ENCODE results near the gene POMGNT1. TPM values are rescaled to one million over a fixed set of nuclear protein-coding genes. Genes with fewer than 3 reads are reported as not detected.

Gene POMGNT1
- total RNA-seq = 53.5 TPM

GRCh38 chr1:46197964-46198811 lies at the start of gene POMGNT1:
TSS of gene POMGNT1 (minus strand) at chr1:46198434. CDS start at chr1:46197821, 613 bp downstream.

GRCh38 chr1:46247436-46248121 lies 49.3 kb upstream of the POMGNT1 start, which contains the start of gene RAD54L:
TSS of gene RAD54L (plus strand) at chr1:46247763. CDS start at chr1:46248406, 643 bp downstream.

GRCh38 chr1:46176211-46176865 lies 21.9 kb downstream of the POMGNT1 start, which contains the start of gene P3R3URF:
TSS of gene P3R3URF (minus strand) at chr1:46176488. CDS start at chr1:46176471, 17 bp downstream.

GRCh38 chr1:46174448-46175231 lies 23.6 kb downstream of the POMGNT1 start, which contains the start of gene TSPAN1:
TSS of gene TSPAN1 (plus strand) at chr1:46175087. CDS start at chr1:46181108, 6,021 bp downstream.

Small RNA genes lying within 50 kb of the gene (small RNA-seq; reads per million reads assigned to genes)
- not detected for gene AL672043.1 (ENCODE audit: low replicate concordance)

Other genes starting within 250 kb of the POMGNT1 start
- gene PIK3R3, start 65.8 kb downstream of the POMGNT1 start, total RNA-seq = 32.6 TPM
- not detected for gene TSPAN1, start 23.3 kb downstream of the POMGNT1 start, total RNA-seq
- gene P3R3URF, start 21.9 kb downstream of the POMGNT1 start, total RNA-seq = not detected
- 4.7 TPM for gene LURAP1, start 4.9 kb upstream of the POMGNT1 start, total RNA-seq
- 1.9 TPM for gene RAD54L, start 49.3 kb upstream of the POMGNT1 start, total RNA-seq
- 63.2 TPM for gene LRRC41, start 105.2 kb upstream of the POMGNT1 start, total RNA-seq
- gene UQCRH, start 105.3 kb upstream of the POMGNT1 start, total RNA-seq = 177 TPM
- gene NSUN4, start 142.4 kb upstream of the POMGNT1 start, total RNA-seq = 18.2 TPM
- 36.0 TPM for gene FAAH, start 195.9 kb upstream of the POMGNT1 start, total RNA-seq